SIG-M5 (cell line): ENCODE results near the gene WDR19.

Experiments
- DNase-seq: peaks from one replicate; lab custom pipeline; 2025; lab: John Stamatoyannopoulos, UW

WDR19 gene

GRCh38 chr4:39303871-39304270 lies 121.5 kb downstream of the WDR19 start:
- no peak for DNase-seq

- DNase-seq = no peak
These were observed 122.3 kb downstream of the WDR19 start for GRCh38 chr4:39304651-39305050.

GRCh38 chr4:39305912-39306677 lies 123.8 kb downstream of the WDR19 start:
- DNase-seq = no peak

GRCh38 chr4:39308611-39309010 lies 126.3 kb downstream of the WDR19 start:
- no peak for DNase-seq

- no peak for DNase-seq
These were observed 130.5 kb downstream of the WDR19 start for GRCh38 chr4:39312816-39313215.

GRCh38 chr4:39319676-39320075 lies 137.3 kb downstream of the WDR19 start:
- no peak for DNase-seq

- DNase-seq = no peak
These were observed 138.2 kb downstream of the WDR19 start for GRCh38 chr4:39320381-39321115.

GRCh38 chr4:39323821-39324220 lies 141.5 kb downstream of the WDR19 start:
- DNase-seq = no peak

GRCh38 chr4:39324446-39324845 lies 142.1 kb downstream of the WDR19 start:
- DNase-seq = no peak

- no peak for DNase-seq
These were observed 142.7 kb downstream of the WDR19 start for GRCh38 chr4:39324897-39325613.

- no peak for DNase-seq
These were observed 144.2 kb downstream of the WDR19 start for GRCh38 chr4:39326468-39326977.

GRCh38 chr4:39330353-39330752 lies 148.0 kb downstream of the WDR19 start:
- no peak for DNase-seq

- DNase-seq = no peak
These were observed 148.9 kb downstream of the WDR19 start for GRCh38 chr4:39331191-39331590.
